HG03064 (cell line): Measurements from ENCODE around the gene VPS4A.

Source experiments
- ATAC-seq: cut with Tn5 transposase; IDR thresholded peaks from one replicate; pipeline ENCODE4 v1.9.1; 2021; ENCODE audit warnings: low read depth; ENCODE audit not compliant: unreplicated experiment

VPS4A gene

DNA sequence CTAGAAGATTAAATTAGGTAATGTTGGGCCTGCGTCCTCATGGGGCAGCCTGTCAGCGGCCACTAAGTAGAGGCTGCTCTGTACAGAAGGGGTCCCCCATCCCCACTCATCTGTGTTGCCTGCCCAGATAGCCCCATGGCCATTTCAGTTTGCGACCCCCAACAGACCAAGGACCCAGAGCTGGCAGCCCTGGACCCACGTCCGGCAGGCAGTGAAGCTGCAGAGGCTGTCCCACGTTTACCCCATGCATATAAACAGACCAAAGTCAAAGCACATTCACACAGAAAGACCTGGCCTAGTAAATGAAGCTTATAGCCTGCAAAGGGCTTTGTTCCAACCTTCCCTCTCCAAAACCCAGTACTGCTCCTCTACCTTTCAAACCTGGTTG is 14.6 kb downstream of the VPS4A start:
- ATAC-seq = no peak

- ATAC-seq = no peak
Measured at GRCh38 chr16:69326172-69326873, 15.2 kb downstream of the VPS4A start.

- ATAC-seq = no peak
Measured at GRCh38 chr16:69327585-69328310, 16.6 kb downstream of the VPS4A start.

GRCh38 chr16:69328854-69329316 is 17.7 kb downstream of the VPS4A start:
- ATAC-seq = no peak

- peak; percentile 29 for ATAC-seq
Measured at GRCh38 chr16:69329369-69330285, 18.5 kb downstream of the VPS4A start.

DNA sequence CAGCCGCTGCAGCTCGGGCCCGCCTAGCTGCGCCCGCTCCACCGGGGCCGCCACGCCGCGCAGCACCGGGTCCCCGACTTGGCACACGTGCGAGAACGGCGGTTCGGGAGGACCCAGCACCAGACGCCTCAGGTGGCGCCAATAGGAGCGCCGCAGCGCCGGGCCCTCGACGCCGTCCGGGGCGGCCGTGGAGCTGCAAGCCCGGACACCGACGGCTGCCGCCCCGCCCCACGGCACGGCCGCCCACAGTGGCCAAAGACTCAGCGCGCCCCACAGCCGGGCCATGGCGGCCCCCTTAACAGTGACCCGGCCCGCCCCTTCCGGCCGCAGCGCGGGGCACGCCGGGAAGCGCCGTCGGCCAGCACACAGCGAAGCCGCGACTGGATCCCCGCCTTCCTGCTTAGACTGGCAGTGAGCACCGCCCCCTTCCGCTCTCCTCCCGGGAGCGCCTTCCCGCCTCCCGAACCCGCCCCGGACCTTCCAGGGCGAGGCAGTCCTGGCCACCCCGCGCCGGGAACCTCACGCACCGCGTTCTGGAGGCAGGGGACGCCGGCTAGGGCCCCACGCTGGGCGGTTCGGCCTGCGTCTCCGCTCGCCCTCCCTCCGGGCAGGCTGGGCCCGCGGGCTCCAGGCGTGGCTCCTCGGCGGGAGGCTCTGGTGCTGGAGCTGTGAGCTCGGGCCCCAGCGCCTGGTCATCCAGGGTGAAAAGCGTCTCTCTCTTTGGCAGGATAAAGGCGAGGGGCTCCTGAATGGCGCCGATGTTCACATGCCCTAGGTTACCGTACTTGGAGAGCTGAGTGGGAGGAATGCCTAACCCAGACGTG is 19.3 kb downstream of the VPS4A start, which contains the start of gene PDF:
PDF (minus strand) TSS at position 303 of the 824 bp plus-strand sequence; CDS start at position 285, 18 bp downstream.
- ATAC-seq = peak; percentile 89

DNA sequence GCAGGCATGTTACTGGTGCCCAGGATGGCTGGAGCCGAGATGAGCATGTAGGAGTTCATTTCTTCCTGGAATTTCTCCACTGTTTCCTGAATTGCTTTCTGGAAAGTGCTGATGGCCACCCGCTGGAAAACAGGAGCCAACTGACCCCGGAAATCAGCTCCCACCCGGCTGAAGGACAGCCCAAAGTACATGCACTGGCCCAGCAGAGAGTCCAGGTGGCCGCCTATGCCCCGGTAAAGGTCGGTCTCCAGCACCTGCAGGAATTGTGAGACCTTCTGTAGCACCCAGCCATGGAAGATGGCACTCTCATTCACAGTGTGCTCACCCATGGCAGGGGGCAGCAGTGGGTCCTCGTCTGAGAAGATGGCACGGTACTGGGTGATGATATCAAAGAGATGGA is 23.5 kb downstream of the VPS4A start:
- no peak for ATAC-seq

DNA sequence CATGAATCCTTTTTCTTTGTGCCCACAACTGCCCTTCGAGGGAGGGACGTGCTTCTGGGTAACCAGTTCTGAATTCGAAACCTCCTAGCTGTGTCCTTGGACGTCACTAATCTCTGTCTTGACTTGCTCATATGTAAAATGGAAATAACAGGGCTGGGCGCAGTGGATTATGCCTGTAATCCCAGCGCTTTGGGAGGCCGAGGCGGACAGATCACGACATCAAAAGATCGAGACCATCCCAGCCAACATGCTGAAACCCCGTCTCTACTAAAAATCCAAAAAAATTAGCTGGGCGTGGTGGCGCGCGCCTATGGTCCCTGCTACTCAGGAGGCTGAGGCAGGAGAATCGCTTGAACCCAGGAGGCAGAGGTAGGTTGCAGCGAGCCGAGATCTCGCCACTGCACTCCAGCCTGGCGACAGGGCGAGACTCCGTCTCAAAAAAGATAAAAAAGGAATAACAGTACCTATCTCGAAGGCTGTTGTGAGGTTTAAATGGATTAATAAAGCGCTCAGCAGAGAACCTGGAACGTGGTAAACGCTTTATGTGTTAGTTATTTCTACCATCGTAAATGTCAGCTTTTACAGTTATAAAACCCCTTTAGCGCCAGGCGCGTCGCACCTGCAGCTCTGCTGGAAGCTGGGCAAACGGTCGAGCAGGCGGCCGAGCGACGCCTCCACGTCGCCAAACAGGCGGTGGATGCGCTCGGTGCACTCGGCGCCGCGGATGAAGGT is 27.6 kb downstream of the VPS4A start:
- ATAC-seq = no peak

DNA sequence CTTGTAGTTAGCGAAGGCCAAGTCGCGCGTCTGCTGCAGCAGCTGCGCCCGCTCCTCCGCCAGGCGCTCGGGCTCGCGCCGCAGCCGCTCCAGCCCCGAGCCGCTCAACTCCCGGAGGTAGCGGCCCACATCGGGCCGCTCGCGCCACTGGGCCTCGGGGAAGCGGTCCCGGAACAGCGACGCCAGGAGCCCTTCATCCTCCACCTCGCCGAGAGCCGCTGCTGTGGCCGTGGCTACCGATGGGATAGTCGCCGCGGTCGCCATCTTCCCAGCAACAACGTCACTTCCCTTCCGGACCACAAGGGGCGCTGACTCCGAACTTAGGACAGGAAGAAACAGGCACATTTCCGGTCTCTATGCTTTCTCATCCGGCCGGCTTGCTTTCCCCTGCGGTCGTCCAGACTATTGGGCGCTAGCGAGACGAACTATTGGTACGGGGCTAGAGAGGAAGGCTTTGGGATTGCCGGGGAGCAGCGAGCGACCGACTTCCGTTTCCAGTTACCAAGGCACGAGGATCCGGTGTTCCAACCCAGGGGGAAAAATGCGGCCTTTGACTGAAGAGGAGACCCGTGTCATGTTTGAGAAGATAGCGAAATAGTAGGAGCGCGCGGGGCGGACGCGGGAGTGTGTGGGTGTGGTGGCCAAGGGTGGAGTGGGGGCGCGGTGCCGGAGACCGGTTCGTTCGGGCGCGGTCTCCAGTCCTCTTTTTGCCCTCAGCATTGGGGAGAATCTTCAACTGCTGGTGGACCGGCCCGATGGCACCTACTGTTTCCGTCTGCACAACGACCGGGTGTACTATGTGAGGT is 28.3 kb downstream of the VPS4A start, which contains the start of the genes COG8 and NIP7:
COG8 (minus strand) TSS at position 276 of the 806 bp plus-strand sequence; CDS start at position 264, 12 bp downstream.
NIP7 (plus strand) TSS at position 484 of the 806 bp plus-strand sequence; CDS start at position 542, 58 bp downstream.
- ATAC-seq = peak; percentile 92

DNA sequence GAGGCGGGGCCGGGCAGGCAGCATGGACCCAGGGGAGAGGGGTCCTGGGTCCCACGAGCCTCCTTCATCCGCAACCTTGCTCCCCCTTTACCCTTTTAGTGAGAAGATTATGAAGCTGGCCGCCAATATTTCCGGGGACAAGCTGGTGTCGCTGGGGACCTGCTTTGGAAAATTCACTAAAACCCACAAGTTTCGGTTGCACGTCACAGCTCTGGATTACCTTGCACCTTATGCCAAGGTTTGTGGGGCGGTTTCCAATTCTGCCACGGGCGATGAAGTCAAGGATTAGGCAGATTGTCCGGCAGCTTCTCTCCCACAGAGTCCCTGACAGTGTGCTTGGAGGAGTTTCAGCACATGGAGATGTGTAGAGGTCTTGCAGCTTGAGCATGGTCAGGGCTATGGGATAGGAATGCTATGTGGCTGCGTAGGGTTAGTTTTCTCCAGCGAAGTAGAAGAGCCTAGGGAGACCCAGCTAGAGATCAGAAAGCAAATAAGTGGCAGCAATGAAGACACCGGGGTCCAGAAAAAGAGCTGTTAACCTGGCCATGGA is 29.0 kb downstream of the VPS4A start:
- no peak for ATAC-seq

DNA sequence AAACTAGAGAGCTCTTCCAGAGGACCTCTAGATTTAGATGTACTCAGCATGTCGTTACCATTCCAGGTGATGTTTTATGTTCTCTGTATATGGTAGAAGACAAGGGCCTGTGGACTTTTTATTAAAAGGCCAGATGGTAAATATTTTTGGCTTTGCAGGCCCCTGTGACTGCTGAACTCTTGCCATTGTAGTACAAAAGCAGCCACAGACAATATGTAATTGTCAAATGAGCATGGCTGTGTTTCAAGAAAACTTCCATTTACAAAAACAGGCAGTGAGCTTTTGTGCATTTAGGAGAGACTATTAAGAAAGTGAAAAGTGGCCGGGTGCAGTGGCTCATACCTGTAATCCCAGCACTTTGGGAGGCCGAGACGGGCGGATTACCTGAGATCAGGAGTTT is 33.0 kb downstream of the VPS4A start:
- ATAC-seq = no peak

- no peak for ATAC-seq
Measured at GRCh38 chr16:69345923-69346322, 34.8 kb downstream of the VPS4A start.

DNA sequence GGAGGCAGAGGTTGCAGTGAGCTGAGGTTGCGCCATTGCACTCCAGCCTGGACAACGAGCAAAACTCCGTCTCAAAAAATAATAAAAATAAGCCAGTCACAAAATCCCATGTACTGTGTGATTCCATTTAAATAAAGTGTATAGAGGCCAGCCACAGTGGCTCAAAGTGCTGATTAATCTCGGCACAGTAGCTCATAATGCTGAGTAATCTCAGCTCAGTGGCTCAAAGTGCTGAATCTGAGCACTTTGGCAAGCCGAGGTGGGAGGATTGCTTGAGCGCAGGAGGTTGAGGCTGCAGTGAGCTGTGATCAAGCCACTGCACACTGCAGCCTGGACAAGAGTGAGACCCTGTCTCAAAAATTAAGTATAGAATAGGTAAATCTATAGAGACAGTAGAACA is 35.5 kb downstream of the VPS4A start:
- no peak for ATAC-seq

DNA sequence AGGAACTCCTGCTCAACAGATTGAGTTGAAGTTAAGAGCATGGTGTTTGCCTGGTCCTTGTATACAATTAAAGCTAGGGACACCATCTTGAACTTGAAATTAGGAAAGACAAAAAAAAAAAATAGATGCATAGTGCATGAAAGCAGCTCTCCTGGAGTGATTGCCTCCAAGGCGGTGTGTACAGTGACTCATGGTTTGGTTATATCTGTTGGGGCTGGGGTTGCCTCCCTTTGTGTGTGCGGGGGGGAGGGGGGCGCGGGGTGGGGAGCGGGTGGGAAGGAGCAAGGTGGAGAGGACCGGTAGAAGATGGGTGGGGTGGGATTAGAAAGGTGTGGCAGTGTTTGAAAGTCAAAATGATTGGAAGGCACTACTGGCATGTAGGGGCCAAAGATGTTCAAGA is 37.1 kb downstream of the VPS4A start:
- no peak for ATAC-seq

GRCh38 chr16:69349536-69349935 is 38.4 kb downstream of the VPS4A start:
- no peak for ATAC-seq

DNA sequence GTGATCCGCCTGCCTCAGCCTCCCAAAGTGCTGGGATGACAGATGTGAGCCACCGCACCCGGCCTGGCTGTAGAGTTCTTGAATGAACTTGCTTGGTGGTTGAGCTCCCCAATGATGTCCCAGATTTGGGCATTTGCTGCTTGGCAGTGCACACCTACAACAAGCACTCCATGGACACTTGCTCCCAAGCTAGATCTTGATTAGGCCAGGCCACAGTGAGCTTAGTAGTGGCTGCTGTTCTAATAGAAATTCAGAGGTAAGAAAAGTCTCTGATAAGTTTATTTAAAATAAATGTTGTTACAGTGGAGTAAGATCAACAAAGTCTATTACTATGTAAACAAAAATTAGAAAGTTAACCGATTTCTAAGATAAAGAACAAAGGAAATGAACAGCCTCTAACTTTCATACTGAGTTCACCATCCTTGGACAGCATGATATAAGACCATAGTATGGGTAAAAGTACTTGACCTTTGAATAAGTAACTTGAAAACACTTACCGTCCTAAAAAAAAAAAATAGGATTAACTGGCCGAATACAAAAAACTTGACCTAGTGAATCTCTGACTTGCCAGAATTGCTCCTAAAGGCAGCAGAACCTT is 39.5 kb downstream of the VPS4A start:
- no peak for ATAC-seq

GRCh38 chr16:69351309-69352027 is 40.3 kb downstream of the VPS4A start, which contains the start of gene TMED6:
Gene TMED6 (minus strand): TSS chr16:69351786. CDS start chr16:69351753, 33 bp downstream.
- no peak for ATAC-seq
